Transverse colon (tissue), 4 donors: ENCODE results near the gene CAMSAP1. TPM values are rescaled to one million over a fixed set of nuclear protein-coding genes. Genes with fewer than 3 reads are reported as not detected.

ENCODE experiments used
- DNase-seq: peaks from one replicate; pipeline ENCODE4 v3.0.0-alpha.2; 2019
- H3K27ac ChIP-seq, 4 donors: fragments of 200-600 bp; sonication (generic); 2 replicates each; pipeline ENCODE4 v1.5.1; 2016 to 2018; ENCODE audit warnings: inconsistent platforms in 4 of 4
- H3K27me3 ChIP-seq: fragments of 200-600 bp; sonication (generic); 2 replicates; pipeline ENCODE4 v1.5.1; 2017; ENCODE audit warnings: inconsistent platforms
- H3K36me3 ChIP-seq, 4 donors: fragments of 200-600 bp; sonication (generic); 2 replicates each; pipeline ENCODE4 v1.5.1; 2017 to 2019; ENCODE audit warnings: inconsistent platforms in 4 of 4
- H3K4me1 ChIP-seq, 4 donors: fragments of 200-600 bp; sonication (generic); 2 replicates each; pipeline ENCODE4 v1.5.1; 2017 to 2020; ENCODE audit warnings: inconsistent platforms in 4 of 4
- H3K4me3 ChIP-seq, 4 donors: fragments of 200-600 bp; sonication (generic); 1 replicate in 1 of 4; 2 replicates in 3 of 4; pipeline versions ENCODE4 v1.5.1 to v1.6.1; 2017 to 2019; ENCODE audit warnings: inconsistent platforms in 4 of 4
- H3K9me3 ChIP-seq, 2 donors: fragments of 200-600 bp; sonication (generic); 2 replicates each; pipeline ENCODE4 v1.5.1; 2017 to 2019; ENCODE audit warnings: inconsistent platforms in 2 of 2
- CTCF ChIP-seq, 5 experiments: fragments of 200-600 bp in 3 of 5; fragments of 450-650 bp in 2 of 5; sonication (generic) in 3 of 5; IDR thresholded peaks; 1 replicate in 2 of 5; 2 replicates in 3 of 5; pipeline ENCODE4 v1.5.1; 2016 to 2017; ENCODE audit warnings: antibody characterized with exemption in 5 of 5, inconsistent platforms in 3 of 5, mild to moderate bottlenecking in 2 of 5, moderate library complexity in 1 of 5
- EP300 ChIP-seq: sonication (generic); formaldehyde crosslinking; IDR thresholded peaks from one replicate; pipeline ENCODE4 v1.6.1; 2017; ENCODE audit warnings: antibody characterized with exemption, low read depth
- POLR2A ChIP-seq: fragments of 450-650 bp; IDR thresholded peaks from one replicate; pipeline ENCODE4 v1.6.1; 2016; ENCODE audit warnings: antibody characterized with exemption, mild to moderate bottlenecking, moderate library complexity
- POLR2AphosphoS5 ChIP-seq, 3 donors: sonication (generic); formaldehyde crosslinking; IDR thresholded peaks; one replicate each; pipeline ENCODE4 v1.6.1; 2016; ENCODE audit warnings: antibody characterized with exemption in 3 of 3
- WGBS, 2 donors: methylation state at CpG; one replicate each; pipeline ENCODE4 v1.1.5; 2018; ENCODE audit warnings: low coverage in 1 of 2; 5-methylcytosine and 5-hydroxymethylcytosine counted together
- in situ Hi-C, 4 donors: fragments of 200-750 bp; cut with MboI; loops; one replicate each; pipeline versions ENCODE4 v1.15.0 to v1.15.1; 2017; ENCODE audit warnings: low sequenced_read_pairs in 3 of 4, low pct_ligation_motif_present in 1 of 4, low pct_unique_long_range_greater_than_20kb in 1 of 4
- intact Hi-C: fragments of 100-400 bp; cut with DNase I; formaldehyde crosslinking; loops from one replicate; pipeline ENCODE4 v1.15.1; 2023; ENCODE audit warnings: low total_unique reads
- total RNA-seq, 4 donors: library from RNA; depleted of rRNA; stranded (reverse); fragments of >200 nt; gene quantifications; one replicate each; pipeline ENCODE4 v1.1.0, GENCODE V29; 2016

The CAMSAP1 gene
- total RNA-seq, 4 donors from 2014 or later = 17.3 to 88.0 (median 23.8) TPM

- intact Hi-C loops = no loop called here
- TF ChIP-seq POLR2A = no peak
- Histone ChIP-seq H3K27ac (no peak overlapping the region), H3K9me3 (no peaks in the 10 kb centered on the region), H3K27me3 (peaks cover 5% of the 10 kb centered on the region), H3K4me1 (no peaks in the 10 kb centered on the region), H3K36me3 (no peaks in the 10 kb centered on the region), H3K4me3 (no peak overlapping the region)
- 90% methylated on average over 34 of the region's 43 CpGs; no CpG with 5 or more reads in 1 of the 2 donors for WGBS, 2 donors
- in situ Hi-C loops = no loop called here
- no peak for DNase-seq
Measured at GRCh38 chr9:135768516-135769218, 138.7 kb downstream of the CAMSAP1 start.

DNA sequence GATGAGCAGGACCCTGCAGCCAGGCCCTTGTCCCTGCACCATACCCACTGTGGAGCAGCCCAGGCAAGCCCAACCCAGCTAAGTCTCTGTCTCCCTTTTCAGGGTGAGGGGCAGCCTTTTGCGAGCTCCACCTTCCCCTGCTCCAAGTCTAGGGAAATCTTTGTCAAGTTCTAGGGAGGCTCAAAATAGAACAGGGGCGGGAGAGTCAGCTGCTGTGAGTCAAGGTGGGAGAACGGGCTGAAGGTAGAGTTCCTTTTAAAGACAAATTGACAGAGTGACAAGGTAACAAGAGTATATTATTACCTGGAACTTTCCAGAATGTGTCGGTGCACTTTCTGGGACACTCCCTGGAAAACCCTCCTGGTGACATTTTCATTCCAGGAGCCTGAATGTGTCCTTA, 140.6 kb downstream of the CAMSAP1 start:
- Histone ChIP-seq H3K27me3 (peaks cover 2% of the 10 kb centered on the region), H3K9me3 (no peaks in the 10 kb centered on the region), H3K36me3 (no peaks in the 10 kb centered on the region), H3K27ac (no peak overlapping the region), H3K4me1 (no peaks in the 10 kb centered on the region), H3K4me3 (no peak overlapping the region)
- no peak for DNase-seq
- TF ChIP-seq POLR2A = no peak
- no peak for TF ChIP-seq POLR2AphosphoS5 (IDR thresholded peaks at IDR 0.05)
- TF ChIP-seq CTCF (IDR thresholded peaks at IDR 0.05) = no peak
- TF ChIP-seq EP300 = no peak
- intact Hi-C loops = no loop called here
- in situ Hi-C loops = no loop called here
- 84% methylated on average over 4 of the region's 4 CpGs; no CpG with 5 or more reads in 1 of the 2 donors for WGBS, 2 donors

DNA sequence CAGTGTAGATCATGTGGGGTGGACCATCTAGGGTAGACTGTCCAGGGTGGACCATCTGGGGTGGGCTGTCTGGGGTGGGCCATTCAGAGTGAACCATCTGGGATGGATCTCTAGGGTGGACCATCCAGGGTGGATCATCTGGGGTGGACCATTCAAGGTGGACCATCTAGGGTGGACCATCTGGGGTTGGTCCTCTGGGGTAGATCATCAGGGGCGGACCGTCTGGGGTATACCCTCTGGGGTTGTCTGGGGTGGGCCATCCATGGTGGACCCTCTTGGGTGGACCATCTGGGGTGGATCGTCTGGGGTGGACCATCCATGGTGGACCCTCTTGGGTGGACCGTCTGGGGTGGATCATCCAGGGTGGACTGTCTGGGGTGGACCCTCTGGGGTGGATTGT, 141.1 kb downstream of the CAMSAP1 start:
- no peak for DNase-seq
- intact Hi-C loops = no loop called here

GRCh38 chr9:135765416-135765815, 141.9 kb downstream of the CAMSAP1 start:
- H3K36me3 ChIP-seq = no peaks in the 10 kb centered on the region
- H3K27me3 ChIP-seq = no peaks in the 10 kb centered on the region
- WGBS, 2 donors = 98% methylated on average over 13 of the region's 13 CpGs; no CpG with 5 or more reads in 1 of the 2 donors
- H3K4me1 ChIP-seq = no peaks in the 10 kb centered on the region
- no peaks in the 10 kb centered on the region for H3K9me3 ChIP-seq
- no peak overlapping the region for H3K27ac ChIP-seq
- TF ChIP-seq EP300 (no peak), POLR2A (no peak), CTCF (IDR thresholded peaks at IDR 0.05) (no peak), POLR2AphosphoS5 (IDR thresholded peaks at IDR 0.05) (no peak)
- no peak for DNase-seq
- no peak overlapping the region for H3K4me3 ChIP-seq
- intact Hi-C loops = no loop called here
- in situ Hi-C loops = no loop called here

More for the DNA sequence above, 141.1 kb downstream of the CAMSAP1 start:
- no peak overlapping the region for H3K4me3 ChIP-seq
- H3K27ac ChIP-seq = no peak overlapping the region
- H3K27me3 ChIP-seq = no peaks in the 10 kb centered on the region
- 94% methylated on average over 4 of the region's 4 CpGs; no CpG with 5 or more reads in 1 of the 2 donors for WGBS, 2 donors
- H3K9me3 ChIP-seq = no peaks in the 10 kb centered on the region
- no peaks in the 10 kb centered on the region for H3K36me3 ChIP-seq
- in situ Hi-C loops = no loop called here
- no peaks in the 10 kb centered on the region for H3K4me1 ChIP-seq
- no peak for TF ChIP-seq EP300
- TF ChIP-seq POLR2A = no peak
- no peak for TF ChIP-seq CTCF (IDR thresholded peaks at IDR 0.05)
- no peak for TF ChIP-seq POLR2AphosphoS5 (IDR thresholded peaks at IDR 0.05)
